HepG2 (cell line): ENCODE results near the gene EGFR. TPM values are rescaled to one million over a fixed set of nuclear protein-coding genes. Genes with fewer than 3 reads are reported as not detected.

Experiments used
- CSRNP1 ChIP-seq: sonication (generic); formaldehyde crosslinking; IDR thresholded peaks from 2 replicates; pipeline ENCODE4 v1.8.1; 2023; ENCODE audit warnings: mild to moderate bottlenecking, missing genetic modification reagents
- E2F2 ChIP-seq: sonication (generic); formaldehyde crosslinking; IDR thresholded peaks from 2 replicates; pipeline ENCODE4 v1.4.0; 2020; ENCODE audit warnings: missing genetic modification reagents, borderline replicate concordance
- HMGA1 ChIP-seq: sonication (generic); formaldehyde crosslinking; conservative IDR thresholded peaks from 2 replicates; pipeline ENCODE4 v1.4.0; 2020; ENCODE audit warnings: missing genetic modification reagents
- KLF11 ChIP-seq: IDR thresholded peaks from 2 replicates; pipeline ENCODE4 v1.6.1; 2016; ENCODE audit warnings: missing compliant biosample characterization
- NBN ChIP-seq: fragments of 450-650 bp; conservative IDR thresholded peaks from 2 replicates; pipeline ENCODE4 v1.6.1; 2017
- PHF20 ChIP-seq: sonication (generic); formaldehyde crosslinking; IDR thresholded peaks from 2 replicates; pipeline ENCODE4 v1.5.0; 2020; ENCODE audit warnings: mild to moderate bottlenecking, missing genetic modification reagents
- RFX1 ChIP-seq: fragments of 450-650 bp; IDR thresholded peaks from 2 replicates; pipeline ENCODE4 v1.6.1; 2017
- THAP7 ChIP-seq: sonication (generic); formaldehyde crosslinking; IDR thresholded peaks from 2 replicates; pipeline ENCODE4 v1.8.1; 2023; ENCODE audit warnings: mild to moderate bottlenecking, missing genetic modification reagents
- ZBTB25 ChIP-seq: IDR thresholded peaks from 2 replicates; pipeline ENCODE4 v1.6.1; 2018; ENCODE audit warnings: missing genetic modification reagents
- ZBTB49 ChIP-seq: sonication (generic); formaldehyde crosslinking; IDR thresholded peaks from 2 replicates; pipeline ENCODE4 v1.4.0; 2020; ENCODE audit warnings: missing genetic modification reagents, borderline replicate concordance
- ZNF281 ChIP-seq: sonication (generic); formaldehyde crosslinking; IDR thresholded peaks from 2 replicates; pipeline ENCODE4 v1.4.0; 2020; ENCODE audit warnings: missing genetic modification reagents, borderline replicate concordance
- ZNF605 ChIP-seq: sonication (generic); formaldehyde crosslinking; IDR thresholded peaks from 2 replicates; pipeline ENCODE4 v1.8.0; 2022; ENCODE audit warnings: mild to moderate bottlenecking, missing genetic modification reagents
- ZXDC ChIP-seq: sonication (generic); formaldehyde crosslinking; IDR thresholded peaks from 2 replicates; pipeline ENCODE4 v1.5.0; 2020; ENCODE audit warnings: mild to moderate bottlenecking, missing genetic modification reagents
- polyA plus RNA-seq, 8 experiments: library from polyadenylated mRNA; depleted of rRNA in 3 of 8; stranded (reverse) in 7 of 8; unstranded in 1 of 8; fragments of >200 nt; fragmentation: Illumina TruSeq in 4 of 8; extraction: Trizol in 4 of 8; gene quantifications; 2 replicates each; pipeline versions ENCODE4 v1.2.1 to v1.2.3, GENCODE V29; 2011 to 2016; ENCODE audit warnings: low read depth in 4 of 8, missing spikeins in 1 of 8, mixed read lengths in 1 of 8; ENCODE audit not compliant: insufficient read depth in 1 of 8
- total RNA-seq, 5 experiments: library from RNA; depleted of rRNA; stranded (reverse); fragments of >200 nt; fragmentation: Illumina TruSeq; extraction: Trizol; gene quantifications; 2 replicates each; pipeline ENCODE4 v1.2.3, GENCODE V29; 2016; ENCODE audit warnings: low read depth in 1 of 5

The EGFR gene
- total and polyA plus RNA-seq, 2 of the 13 experiments (the other 11 are each of a cell fraction or from before 2014, with no cell fraction given): 7.0 to 10.0 TPM

- no peak for TF ChIP-seq E2F2 (CRISPR knock-in tag)
- peak; percentile 20; the same call in 1 of the 2 replicates for TF ChIP-seq ZNF281 (CRISPR knock-in tag)
- TF ChIP-seq RFX1: no peak
- no peak for TF ChIP-seq PHF20
- no peak for TF ChIP-seq THAP7
- 0 out of 2 replicates have a peak, but pooled peaks have one; percentile 34 for TF ChIP-seq ZXDC (CRISPR knock-in tag)
- no peak for TF ChIP-seq CSRNP1 (CRISPR knock-in tag)
- TF ChIP-seq ZNF605 (CRISPR knock-in tag): peak; percentile 69; the same call in 1 of the 2 replicates
- TF ChIP-seq KLF11 (CRISPR knock-in tag): 0 out of 2 replicates have a peak, but pooled peaks have one; percentile 31
- no peak for TF ChIP-seq HMGA1
- TF ChIP-seq NBN: no peak
- 0 out of 2 replicates have a peak, but pooled peaks have one; percentile 20 for TF ChIP-seq ZBTB25
- TF ChIP-seq ZBTB49 (CRISPR knock-in tag): no peak
Observed at GRCh38 chr7:55178863-55179773, 160.3 kb downstream of the EGFR start (continued).
